Cardiac fibroblast (primary cell): Measurements from ENCODE around the gene OXSM.

Experiments used
- DNase-seq, 2 donors: peaks; one replicate each; pipeline versions ENCODE4 v3.0.0 to v3.0.0-alpha.2; 2010; ENCODE audit warnings: low read depth in 2 of 2
- H3K4me3 ChIP-seq, 2 donors: replicated peaks in 1 of 2; 1 replicate in 1 of 2; 2 replicates in 1 of 2; pipeline ENCODE4 v1.5.1; 2011; ENCODE audit warnings: low read depth in 2 of 2, low read length in 2 of 2, mild to moderate bottlenecking in 2 of 2, moderate library complexity in 1 of 2
- TF ChIP-seq, protein P1 (sequence below): IDR thresholded peaks from one replicate; pipeline ENCODE4 v1.5.1; 2011; ENCODE audit warnings: low read depth, mild to moderate bottlenecking, low read length, inconsistent platforms

OXSM gene

GRCh38 chr3:25789209-25789595, 688 bp upstream of the OXSM start:
- TF ChIP-seq, protein P1, sequence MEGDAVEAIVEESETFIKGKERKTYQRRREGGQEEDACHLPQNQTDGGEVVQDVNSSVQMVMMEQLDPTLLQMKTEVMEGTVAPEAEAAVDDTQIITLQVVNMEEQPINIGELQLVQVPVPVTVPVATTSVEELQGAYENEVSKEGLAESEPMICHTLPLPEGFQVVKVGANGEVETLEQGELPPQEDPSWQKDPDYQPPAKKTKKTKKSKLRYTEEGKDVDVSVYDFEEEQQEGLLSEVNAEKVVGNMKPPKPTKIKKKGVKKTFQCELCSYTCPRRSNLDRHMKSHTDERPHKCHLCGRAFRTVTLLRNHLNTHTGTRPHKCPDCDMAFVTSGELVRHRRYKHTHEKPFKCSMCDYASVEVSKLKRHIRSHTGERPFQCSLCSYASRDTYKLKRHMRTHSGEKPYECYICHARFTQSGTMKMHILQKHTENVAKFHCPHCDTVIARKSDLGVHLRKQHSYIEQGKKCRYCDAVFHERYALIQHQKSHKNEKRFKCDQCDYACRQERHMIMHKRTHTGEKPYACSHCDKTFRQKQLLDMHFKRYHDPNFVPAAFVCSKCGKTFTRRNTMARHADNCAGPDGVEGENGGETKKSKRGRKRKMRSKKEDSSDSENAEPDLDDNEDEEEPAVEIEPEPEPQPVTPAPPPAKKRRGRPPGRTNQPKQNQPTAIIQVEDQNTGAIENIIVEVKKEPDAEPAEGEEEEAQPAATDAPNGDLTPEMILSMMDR, result no peak
- no peak for DNase-seq
- peak overlapping the region; percentile 49 to 64 for H3K4me3 ChIP-seq

DNA sequence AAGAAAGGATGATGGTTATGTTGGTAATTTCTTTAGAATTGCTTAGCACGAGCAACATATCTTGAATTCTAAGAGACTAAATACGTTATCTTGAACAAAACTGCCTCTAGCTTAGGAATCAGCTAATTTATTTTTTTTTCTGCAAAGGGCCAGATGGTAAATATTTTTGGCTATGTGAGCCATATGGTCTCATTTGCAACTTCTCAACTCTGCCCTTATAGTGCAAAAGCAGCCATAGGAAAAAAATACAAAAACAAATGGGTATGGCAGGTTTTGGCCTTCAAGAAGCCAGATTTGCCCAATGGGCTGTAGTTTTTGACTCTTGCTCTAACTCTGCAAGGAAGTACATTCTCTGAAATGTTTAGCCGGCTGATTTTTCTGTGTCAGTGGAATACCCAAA, 11.9 kb downstream of the OXSM start:
- DNase-seq, result no peak
- no peak overlapping the region for H3K4me3 ChIP-seq
- TF ChIP-seq, protein P1, result no peak

DNA sequence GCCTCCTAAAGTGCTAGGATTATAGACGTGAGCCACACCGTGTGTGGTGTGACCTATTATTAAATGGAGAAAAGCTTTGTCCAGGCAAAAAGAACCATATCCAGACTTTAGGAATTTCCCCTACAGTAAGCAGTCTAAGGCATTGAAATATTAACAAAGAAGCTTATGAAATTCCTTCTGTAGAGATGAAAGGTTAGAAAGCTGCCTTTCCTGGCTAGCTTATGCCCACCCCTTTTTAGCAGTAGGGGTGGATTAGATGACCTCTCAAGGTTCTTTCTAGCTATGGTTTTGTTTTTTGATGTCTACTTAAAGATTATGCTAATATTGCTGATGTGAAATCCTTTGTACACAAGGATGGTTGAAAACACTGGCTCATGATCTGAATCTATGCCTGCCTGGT, 13.9 kb downstream of the OXSM start:
- DNase-seq, result no peak
- TF ChIP-seq, protein P1, result no peak
- no peak overlapping the region for H3K4me3 ChIP-seq

GRCh38 chr3:25804676-25805075, 14.8 kb downstream of the OXSM start:
- TF ChIP-seq, protein P1, result no peak
- no peak overlapping the region for H3K4me3 ChIP-seq
- no peak for DNase-seq

GRCh38 chr3:25812644-25813043, 22.8 kb downstream of the OXSM start:
- no peak for DNase-seq
- TF ChIP-seq, protein P1, result no peak
- no peak overlapping the region for H3K4me3 ChIP-seq

- TF ChIP-seq, protein P1, result no peak
- H3K4me3 ChIP-seq, result no peak overlapping the region
These were observed 27.2 kb downstream of the OXSM start for GRCh38 chr3:25817107-25817506.

DNA sequence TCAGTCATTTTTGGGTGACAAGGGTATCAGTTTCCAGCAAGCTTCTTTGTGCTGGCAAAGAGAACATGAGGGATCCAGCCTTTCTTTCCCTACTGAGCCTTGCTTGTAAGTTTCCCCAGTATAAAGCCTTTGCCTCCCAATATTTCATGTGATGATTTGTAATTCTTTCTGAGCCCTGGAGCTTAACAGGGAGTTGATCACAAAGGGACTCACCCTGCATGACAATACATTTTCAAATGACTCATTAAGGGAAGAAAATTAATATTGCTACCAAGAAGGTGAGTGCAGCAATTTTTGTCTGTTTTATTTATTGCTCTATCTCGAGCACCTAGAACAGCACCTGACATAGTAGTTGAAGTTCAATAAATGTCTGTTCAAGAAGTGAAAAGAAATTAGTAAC, 27.7 kb downstream of the OXSM start:
- no peak overlapping the region for H3K4me3 ChIP-seq
- TF ChIP-seq, protein P1, result no peak
- DNase-seq, result no peak

More at GRCh38 chr3:25817107-25817506, 27.2 kb downstream of the OXSM start:
- DNase-seq, result no peak
